HG02870 (cell line): ENCODE results near the gene PSD2.

Source experiments
- ATAC-seq: cut with Tn5 transposase; IDR thresholded peaks from one replicate; pipeline ENCODE4 v1.9.1; 2021; ENCODE audit warnings: mild to moderate bottlenecking, moderate library complexity; ENCODE audit not compliant: unreplicated experiment

PSD2 gene

GRCh38 chr5:139795074-139796001 lies at the start of gene PSD2:
Gene PSD2 (plus strand): TSS chr5:139795808. CDS start chr5:139809441, 13,633 bp downstream.
- ATAC-seq, result no peak

DNA sequence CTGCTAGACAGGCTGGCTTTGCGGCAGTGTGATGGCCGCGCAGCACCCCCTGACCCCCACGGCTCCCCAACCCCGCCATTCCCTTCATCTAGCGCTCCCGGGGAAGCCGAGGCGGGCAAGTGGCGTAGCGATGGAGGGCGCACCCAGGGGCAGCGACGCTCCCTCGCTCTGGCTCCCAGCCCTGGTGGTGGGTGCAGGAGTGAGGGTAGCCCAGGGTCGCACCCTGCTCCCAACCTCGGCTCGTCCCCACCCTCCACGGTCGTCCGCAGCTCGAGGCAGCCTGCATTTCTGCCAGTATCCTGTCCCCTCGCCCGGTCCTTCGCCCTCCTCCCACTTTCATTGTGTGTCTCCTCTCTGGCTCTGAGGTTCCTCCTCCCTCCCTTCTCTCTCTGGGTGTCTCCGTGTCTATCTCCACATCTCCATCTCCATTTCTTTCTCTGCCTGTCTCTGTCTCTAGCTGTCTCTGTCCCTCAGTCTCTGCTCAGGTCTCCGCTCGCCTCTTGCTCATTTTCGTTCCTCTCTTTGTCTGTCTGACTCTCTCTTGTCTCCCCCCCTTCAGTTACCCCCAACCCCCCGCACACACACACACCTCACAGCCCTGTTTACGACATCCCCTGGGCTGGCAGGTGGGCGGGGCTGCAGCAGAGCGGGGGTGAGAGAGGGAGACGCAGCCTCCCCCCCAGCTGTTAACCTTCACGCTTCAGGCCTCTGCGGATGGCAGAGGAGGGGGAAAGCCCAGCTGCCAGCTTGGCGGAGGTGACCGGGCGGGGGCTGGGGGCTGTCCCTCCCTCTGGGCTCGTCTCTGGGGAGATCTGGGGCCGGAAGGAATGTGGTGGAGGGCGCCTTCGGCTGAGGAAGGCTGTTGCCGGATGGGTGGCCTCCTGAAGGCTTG lies 48.7 kb upstream of the PSD2 start:
- ATAC-seq, result no peak

DNA sequence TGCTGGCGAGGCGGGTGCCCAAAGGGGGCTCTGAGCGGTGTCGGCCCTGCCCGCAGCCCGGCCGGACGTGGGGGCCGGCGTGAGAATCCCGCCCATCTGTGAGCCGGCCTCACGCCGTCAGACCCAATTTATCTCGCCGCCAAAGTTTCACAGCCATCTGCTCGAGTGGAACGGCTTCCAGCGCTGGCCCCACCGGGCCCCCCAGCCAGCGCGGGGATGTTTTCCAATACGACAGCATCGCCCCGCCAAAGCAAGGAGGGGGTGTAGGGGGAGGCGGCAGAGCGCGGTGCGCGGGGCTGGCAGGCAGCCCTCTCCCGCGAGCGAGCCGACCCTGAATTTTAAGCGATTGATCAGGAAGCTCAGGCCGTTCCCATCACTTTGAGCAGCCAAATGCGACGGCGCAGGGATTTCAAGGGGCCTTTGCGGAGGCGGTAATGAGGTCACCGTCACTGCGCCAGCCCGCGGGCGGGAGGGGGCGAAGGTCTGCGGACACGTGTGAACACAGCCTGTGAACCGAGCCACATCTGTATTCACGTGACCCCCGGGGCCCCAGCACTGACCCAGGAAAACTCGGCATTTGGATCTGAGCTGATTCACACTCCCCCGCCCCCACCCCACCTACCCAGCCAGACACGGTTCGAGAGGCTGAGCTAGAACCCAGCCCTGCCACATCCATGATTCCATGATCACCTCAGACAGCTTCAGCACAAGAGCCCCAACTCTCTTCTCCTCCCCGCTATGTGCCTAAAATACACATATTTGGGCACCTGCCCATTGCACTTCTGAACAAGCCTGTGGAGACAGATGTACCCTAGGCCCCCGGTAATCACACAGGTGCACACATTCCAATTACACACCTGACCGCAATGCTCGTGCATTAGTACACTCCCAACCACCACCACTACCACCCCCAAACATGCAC lies 47.8 kb upstream of the PSD2 start:
- no peak for ATAC-seq

- ATAC-seq, result no peak
Observed at GRCh38 chr5:139748505-139748826, 47.1 kb upstream of the PSD2 start.

GRCh38 chr5:139749242-139749641 lies 46.4 kb upstream of the PSD2 start:
- ATAC-seq, result no peak

GRCh38 chr5:139751236-139751635 lies 44.4 kb upstream of the PSD2 start:
- ATAC-seq, result no peak

DNA sequence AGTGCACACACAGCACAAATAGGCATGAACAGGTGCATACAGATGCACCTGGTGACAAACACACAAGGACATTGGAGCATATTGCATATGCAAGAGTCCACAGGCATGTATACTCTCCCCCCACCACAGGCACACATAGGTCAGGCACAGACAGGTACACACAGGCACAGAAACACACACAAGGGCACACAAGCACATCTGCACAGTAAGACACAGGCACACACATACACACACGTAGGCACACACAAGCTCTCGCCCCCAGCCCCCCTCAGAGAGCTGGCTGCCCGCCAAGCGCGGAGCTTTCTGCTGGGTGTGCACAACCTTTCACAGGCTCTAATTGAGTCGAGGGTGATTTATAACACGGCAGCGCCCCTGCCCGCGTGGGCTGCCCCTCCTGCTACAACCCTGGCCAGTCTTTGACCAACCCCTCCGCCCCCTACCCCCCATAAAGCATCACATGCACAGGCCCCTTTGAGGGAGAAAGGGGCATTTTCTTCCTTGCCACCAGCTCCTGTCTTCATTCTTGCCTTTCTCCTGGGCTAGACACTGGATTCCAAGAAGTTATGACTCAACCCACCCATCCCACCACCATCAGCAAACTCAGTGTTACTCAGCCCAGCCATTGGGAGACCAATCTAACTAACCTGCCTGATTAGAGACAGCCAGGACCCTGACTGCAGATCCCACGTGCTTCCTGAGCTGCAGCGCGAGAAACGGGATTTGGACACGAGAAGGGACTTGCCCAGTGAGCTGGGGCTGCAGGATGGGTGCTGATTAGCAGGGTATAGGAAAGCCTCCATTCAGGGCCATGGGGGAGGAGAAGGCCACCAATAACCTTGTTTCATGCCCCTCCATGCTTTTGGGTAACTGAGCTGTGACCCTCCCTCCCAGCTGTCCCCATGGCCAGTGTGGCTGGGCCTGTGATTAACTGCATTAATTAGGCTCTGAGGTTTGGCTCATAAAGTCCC lies 42.8 kb upstream of the PSD2 start:
- ATAC-seq, result no peak

DNA sequence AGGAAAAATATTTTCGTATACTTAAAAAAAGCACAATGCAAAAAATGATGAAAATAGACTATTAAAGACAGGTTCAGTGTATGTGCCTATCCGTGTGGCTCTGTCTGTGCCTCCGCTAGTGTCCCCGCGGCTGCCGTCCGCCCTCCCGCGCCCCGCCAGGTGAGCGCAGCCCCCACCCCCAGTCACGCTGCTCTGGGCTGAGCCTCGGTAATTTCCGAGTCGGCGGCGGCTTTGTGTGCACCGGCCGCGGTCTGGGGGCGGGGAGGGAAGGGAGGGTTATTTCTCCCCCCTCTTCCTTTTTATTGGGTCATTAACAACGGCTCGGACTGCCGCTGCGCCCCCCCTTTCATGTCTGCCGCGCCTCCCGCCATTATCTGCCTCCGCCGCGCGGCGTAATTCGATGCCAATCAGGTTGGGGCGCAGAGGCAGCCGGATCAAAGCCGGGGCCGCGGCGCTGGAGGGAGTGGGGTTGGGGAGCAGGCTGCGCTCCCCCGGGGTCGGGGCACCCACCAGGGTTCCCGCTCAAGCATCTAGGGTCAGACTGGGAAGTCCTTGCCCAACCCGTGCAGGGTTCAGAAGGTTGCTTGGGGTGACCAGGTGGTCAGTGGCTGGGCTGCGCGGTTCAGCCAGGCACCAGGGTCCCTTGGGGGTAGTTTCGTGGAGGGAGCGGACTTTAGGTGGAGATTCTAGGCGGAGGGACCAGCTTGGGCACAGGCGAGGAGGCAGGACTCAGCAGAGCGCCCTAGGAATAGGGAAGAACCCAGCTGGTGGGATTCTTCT lies 39.5 kb upstream of the PSD2 start:
- no peak for ATAC-seq

DNA sequence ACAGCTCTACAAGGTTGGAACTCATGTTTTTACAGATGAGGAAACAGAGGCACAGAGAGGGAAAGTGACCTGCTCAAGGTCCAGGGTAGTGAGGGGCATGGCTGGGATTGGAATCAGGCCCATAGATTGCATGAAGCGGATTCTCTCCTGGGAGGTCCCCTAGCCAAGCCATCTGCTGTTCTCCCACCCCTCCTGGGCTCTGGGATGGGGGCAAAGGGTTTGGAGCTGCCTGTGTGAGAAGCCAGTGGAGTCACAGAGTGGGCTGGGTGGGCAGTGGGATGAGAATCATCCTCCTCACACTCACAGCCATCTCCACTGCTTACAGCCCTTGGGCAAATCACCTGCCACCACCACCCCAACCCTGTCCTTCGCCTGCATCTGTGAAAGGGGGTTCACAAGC lies 38.6 kb upstream of the PSD2 start:
- no peak for ATAC-seq

- ATAC-seq, result no peak
Observed at GRCh38 chr5:139757727-139758509, 37.7 kb upstream of the PSD2 start.

DNA sequence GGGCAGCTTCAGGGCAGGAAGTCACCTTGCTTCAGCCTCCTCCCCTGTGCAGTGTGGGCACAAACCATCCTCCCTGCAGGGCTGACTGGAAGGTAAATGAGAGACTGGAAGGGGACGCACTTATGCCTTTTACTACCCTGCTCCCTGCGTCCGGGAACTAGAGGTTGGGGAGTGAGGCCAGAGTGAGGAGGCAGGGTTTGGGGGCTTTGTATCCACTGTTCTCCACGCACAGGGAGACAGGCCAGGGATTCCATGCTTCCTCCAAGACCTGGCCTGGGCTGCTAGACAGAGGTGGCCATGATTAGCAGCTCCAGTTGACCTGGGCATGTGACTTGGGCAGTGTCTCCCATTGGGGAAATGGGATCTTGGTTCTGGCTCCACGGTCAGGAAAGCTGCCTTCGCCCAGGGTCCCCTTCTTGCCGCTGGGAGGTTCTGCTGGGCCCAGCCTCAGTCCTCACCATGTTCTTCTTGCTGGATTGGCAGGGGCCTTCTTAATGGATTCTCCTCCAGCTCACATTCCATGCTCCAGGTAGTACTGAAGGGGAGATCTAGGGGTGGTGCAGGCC lies 37.0 kb upstream of the PSD2 start:
- ATAC-seq, result no peak

GRCh38 chr5:139759219-139759721 lies 36.3 kb upstream of the PSD2 start:
- no peak for ATAC-seq

DNA sequence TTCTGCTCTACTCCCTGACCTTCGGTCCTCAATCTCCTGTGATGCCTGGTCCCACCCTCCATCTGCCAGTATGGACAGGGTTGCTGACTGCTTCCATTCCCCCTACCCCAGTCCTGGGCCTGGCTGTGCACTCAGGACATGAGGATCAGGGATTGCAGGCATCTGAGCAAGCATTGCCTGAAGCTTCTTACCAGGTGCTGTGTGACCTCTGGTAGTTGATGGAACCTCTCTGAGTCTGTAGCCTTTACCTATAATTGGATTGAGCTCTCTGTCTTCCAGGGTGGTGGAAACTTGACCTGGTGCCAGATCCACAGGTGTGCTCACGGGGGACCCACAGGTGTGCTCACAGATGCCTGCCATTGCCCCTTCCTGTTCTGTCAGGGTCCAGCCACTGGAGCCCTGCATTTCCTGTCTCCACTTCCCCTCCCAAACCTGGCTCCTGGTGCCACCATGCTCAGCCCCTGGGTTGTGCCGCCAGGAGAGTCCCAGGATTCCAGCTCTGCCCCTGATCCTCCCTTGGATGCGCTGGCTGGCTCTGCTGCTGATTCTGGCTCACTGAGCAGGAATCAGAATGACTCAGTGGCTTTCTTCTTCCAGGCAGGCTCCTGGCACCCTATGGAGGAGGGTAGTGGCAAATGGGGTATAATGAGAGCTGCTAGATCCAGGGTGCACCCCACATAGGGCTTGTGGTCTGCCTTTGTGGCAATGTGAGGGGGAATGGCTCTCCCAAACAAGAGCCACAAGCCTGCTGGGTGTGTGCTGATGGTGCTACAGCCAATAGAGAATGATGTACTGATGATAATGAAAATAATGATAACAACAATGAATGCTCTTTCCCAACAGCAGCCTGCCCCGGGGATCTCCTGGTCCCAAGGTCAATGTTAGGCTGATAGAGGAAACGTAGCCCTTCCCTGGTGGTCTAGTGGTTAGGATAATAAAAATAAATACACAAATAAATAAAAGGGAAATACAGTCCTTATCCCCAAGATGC lies 35.2 kb upstream of the PSD2 start:
- no peak for ATAC-seq

- ATAC-seq, result no peak
Observed at GRCh38 chr5:139761057-139761450, 34.6 kb upstream of the PSD2 start.

- no peak for ATAC-seq
Observed at GRCh38 chr5:139761501-139761900, 34.1 kb upstream of the PSD2 start.

DNA sequence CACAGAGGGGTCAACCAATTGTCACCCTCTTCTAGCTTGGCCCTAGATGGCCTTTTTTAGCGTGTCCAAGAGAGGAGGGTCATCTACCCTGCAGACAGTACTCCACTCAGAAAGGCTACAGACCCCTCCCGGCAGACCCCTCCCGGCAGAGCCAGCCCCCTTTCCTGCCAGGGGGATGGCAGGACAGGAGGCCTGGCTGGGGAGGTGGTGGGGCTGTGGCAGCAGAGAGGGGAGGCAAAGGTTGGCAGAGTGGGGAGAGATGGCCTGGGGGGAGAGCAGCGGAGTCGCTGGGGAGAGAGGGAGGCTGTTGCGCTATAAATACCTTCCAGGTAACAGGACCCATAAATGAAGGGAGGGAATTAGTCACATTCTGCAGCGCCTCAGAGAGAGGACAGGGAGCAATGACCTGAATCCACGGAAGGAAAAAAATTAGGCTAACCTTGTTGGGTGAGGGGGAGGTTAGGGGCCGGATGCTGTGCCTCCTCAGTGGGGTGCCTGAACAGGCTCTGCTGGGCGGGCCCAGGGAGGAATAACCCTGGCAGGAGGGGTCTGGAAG lies 32.9 kb upstream of the PSD2 start:
- no peak for ATAC-seq
